Measurements from ENCODE around the gene TRAPPC5.

TRAPPC5 gene

DNA sequence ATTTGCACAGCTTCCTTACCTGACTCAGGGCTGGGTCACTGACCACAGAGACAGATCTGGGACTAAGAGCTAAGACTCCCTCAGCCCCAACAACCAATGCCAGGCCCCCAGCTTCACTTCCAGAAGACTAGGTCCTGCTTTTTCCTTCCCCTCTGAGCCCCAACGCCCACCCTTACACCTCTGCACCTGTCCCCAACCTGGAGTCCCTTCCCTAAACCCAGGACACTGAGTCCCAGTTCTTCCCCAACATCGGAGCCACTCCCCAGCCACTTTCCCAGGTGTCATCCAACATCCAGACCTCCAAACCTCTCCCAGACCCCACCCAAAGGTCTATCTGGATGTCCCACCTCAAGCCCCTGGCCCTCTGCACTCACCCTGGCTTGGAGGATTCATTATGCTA, 18.4 kb downstream of the TRAPPC5 start:
- no peaks in the 10 kb centered on the region for H3K9me3 ChIP-seq (ENCODE audit: control insufficient read depth in 5 of 5, low read length in 5 of 5)
- H3K27ac ChIP-seq (ENCODE audit: low read depth, low read length) = no peak overlapping the region
- peaks cover 18 to 25% (median 20%) of the 10 kb centered on the region in 5 donors for H3K27me3 ChIP-seq (ENCODE audit: control insufficient read depth in 5 of 5, insufficient read depth in 4 of 5, low read length in 5 of 5)
- H3K4me3 ChIP-seq (ENCODE audit: low read depth in 1 of 5, low read length in 5 of 5) = no peak overlapping the region
- no peaks in the 10 kb centered on the region for H3K36me3 ChIP-seq (ENCODE audit: control insufficient read depth in 5 of 5, insufficient read depth in 5 of 5, low read length in 5 of 5)
- no peak overlapping the region for H3K9ac ChIP-seq (ENCODE audit: low read length in 5 of 5)
- H3K4me1 ChIP-seq (ENCODE audit: control insufficient read depth in 5 of 5, insufficient read depth in 5 of 5, low read length in 5 of 5) = peaks cover 0 to 17% (median 3%) of the 10 kb centered on the region in 5 donors

DNA sequence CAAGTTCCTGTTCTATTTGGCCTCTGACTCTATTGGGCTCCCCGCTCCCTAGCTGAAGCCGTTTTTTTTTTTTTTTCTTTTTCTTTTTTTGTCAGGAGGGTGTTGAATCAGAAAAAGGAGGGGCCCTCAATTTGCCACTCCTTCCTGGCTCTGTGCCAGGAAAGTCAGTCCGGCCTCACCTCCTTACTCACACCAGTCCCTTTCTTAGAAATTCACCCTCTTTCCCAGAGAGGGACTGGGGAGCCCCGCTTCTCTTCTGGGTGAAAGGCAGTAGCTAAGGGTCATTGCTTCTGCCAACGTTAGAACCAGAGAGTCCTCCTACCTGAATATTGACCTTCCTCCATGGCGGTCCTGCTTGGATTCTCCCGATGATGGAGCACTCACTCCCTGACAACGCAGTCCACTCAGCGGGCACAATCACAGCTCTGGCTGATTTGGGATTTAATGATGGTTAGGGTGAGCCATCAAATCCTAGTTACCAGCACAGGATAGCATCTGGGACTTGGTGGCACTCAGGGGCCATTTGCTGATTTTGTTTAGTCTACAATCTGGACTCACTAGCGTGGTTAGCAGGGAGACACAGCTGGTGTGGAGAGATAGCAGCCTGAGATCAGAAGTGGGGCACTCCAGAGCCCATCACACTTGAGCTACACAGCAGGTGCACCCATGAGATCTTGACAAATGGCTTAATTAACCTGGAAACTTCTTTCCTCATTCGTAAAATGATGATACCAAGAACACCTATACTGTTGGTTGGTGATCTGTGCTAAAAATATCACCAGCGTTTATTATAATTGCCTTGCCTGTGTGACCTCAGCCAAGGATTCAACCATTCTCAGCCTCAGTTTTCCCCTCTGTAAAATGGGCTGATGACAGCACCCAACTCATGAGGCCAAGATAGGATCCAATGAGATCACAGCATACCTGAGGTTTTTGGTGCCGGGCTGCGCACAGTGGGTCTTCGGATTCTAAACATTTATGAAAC, 19.1 kb downstream of the TRAPPC5 start:
- H3K27ac ChIP-seq (ENCODE audit: low read depth, low read length) = no peak overlapping the region
- no peak overlapping the region for H3K9ac ChIP-seq (ENCODE audit: low read length in 5 of 5)
- H3K4me3 ChIP-seq (ENCODE audit: low read depth in 1 of 5, low read length in 5 of 5) = no peak overlapping the region
- peaks cover 19 to 30% (median 22%) of the 10 kb centered on the region in 5 donors for H3K27me3 ChIP-seq (ENCODE audit: control insufficient read depth in 5 of 5, insufficient read depth in 4 of 5, low read length in 5 of 5)
- H3K4me1 ChIP-seq (ENCODE audit: control insufficient read depth in 5 of 5, insufficient read depth in 5 of 5, low read length in 5 of 5) = peaks cover 0 to 19% (median 3%) of the 10 kb centered on the region in 5 donors
- H3K36me3 ChIP-seq (ENCODE audit: control insufficient read depth in 5 of 5, insufficient read depth in 5 of 5, low read length in 5 of 5) = no peaks in the 10 kb centered on the region
- H3K9me3 ChIP-seq (ENCODE audit: control insufficient read depth in 5 of 5, low read length in 5 of 5) = no peaks in the 10 kb centered on the region

DNA sequence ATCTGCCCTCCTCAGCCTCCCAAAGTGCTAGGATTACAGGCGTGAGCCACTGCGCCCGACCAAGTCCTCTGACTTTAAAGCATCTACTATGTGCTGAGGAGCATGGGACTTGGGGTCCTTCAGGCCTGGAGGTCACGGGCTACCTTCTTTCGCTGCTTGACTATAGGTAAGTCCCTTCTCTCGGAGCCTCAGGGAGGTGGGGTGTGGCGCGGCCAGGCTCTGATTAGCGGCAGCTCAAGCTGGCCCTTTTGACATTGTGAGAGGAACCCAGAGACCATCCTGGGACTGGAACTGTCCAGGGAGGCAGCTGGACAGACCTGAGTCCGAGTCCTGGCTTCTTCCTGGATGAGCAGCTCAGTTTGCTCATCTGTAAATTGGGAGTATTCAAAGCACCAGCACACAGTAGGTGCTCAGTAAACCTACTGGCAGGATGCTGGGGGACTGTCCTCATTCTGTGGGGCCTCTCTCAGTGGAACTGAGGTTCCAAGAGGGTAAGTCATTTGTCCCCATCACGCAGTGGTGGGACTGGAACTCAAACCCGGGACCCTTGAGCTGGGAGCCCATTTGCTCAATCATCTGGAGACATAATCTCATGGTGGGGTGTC, 20.5 kb downstream of the TRAPPC5 start:
- no peaks in the 10 kb centered on the region for H3K9me3 ChIP-seq (ENCODE audit: control insufficient read depth in 5 of 5, low read length in 5 of 5)
- H3K4me1 ChIP-seq (ENCODE audit: control insufficient read depth in 5 of 5, insufficient read depth in 5 of 5, low read length in 5 of 5) = peaks cover 0 to 23% (median 4%) of the 10 kb centered on the region in 5 donors
- no peaks in the 10 kb centered on the region for H3K36me3 ChIP-seq (ENCODE audit: control insufficient read depth in 5 of 5, insufficient read depth in 5 of 5, low read length in 5 of 5)
- no peak overlapping the region for H3K27ac ChIP-seq (ENCODE audit: low read depth, low read length)
- H3K27me3 ChIP-seq (ENCODE audit: control insufficient read depth in 5 of 5, insufficient read depth in 4 of 5, low read length in 5 of 5) = peaks cover 15 to 31% (median 23%) of the 10 kb centered on the region in 5 donors
- H3K4me3 ChIP-seq (ENCODE audit: low read depth in 1 of 5, low read length in 5 of 5) = no peak overlapping the region
- no peak overlapping the region for H3K9ac ChIP-seq (ENCODE audit: low read length in 5 of 5)

DNA sequence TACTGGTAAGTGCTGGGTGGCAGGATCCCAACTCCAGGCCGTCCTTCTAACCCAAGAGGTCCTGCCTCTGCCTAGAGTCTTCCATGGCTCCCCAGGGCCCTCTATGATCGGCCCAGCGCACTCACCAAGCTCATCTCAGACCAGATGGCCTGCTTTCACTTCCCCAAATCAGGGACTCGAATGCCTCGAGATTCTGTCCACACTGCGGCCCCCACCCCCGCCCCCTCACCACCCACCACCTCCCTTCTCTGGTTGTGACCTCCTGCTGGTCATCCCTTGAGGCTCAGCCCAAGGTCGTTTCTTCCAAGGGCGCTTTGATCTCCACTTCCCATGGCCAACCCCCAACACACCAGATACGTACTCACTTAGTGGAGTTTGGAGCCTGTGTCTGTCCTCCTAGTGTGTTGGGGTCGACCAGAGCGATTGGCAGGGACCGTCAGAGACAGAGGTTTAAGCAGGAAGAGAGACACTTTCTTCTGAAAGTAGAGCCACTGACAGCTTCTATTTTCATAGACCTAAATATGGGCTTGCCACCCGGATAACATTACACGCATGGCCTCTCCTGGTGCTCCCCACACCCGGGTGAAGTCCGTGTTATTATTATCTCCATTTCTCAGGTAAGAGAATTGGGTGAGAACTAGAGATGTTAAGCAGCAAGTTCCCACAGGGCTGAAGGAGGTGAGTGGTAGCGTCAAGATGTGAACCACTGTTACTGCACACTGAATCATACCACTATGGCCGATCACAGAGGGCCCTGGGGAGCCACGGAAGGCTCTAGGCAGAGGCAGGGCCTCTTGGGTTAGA, 21.2 kb downstream of the TRAPPC5 start, which contains the start of gene FCER2:
FCER2 (minus strand) TSS at position 478 of the 804 bp plus-strand sequence. CDS start 2,371 bp downstream, outside the sequence.
- Histone ChIP-seq H3K27ac (ENCODE audit: low read depth, low read length) (no peak within 1 kb of the TSS), H3K4me1 (ENCODE audit: control insufficient read depth in 5 of 5, insufficient read depth in 5 of 5, low read length in 5 of 5) (peaks cover 0 to 30% (median 4%) of the 10 kb centered on the region in 5 donors), H3K9ac (ENCODE audit: low read length in 5 of 5) (no peak within 1 kb of the TSS), H3K4me3 (ENCODE audit: low read depth in 1 of 5, low read length in 5 of 5) (no peak within 1 kb of the TSS), H3K27me3 (ENCODE audit: control insufficient read depth in 5 of 5, insufficient read depth in 4 of 5, low read length in 5 of 5) (peaks cover 14 to 31% (median 23%) of the 10 kb centered on the region in 5 donors), H3K36me3 (ENCODE audit: control insufficient read depth in 5 of 5, insufficient read depth in 5 of 5, low read length in 5 of 5) (no peaks in the 10 kb centered on the region), H3K9me3 (ENCODE audit: control insufficient read depth in 5 of 5, low read length in 5 of 5) (no peaks in the 10 kb centered on the region)

DNA sequence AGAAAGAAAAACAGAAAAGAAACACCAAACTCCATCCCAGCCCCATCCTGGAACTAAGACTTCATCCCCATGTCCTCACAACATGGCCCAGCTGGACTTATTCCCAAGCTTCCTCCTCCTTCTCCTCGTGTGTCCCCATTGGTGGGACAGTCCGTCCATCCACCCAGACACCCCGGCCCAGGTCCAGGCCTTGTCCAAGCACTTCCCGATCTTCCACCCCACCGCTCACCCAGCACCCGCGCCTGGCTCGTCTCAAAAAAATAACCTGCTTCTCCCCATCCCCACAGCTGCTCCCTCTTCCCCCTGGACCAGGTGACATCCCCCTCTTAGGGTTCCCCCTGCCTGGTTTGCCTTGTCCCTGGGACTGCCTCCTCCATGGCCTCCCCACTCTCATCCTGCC, 22.7 kb downstream of the TRAPPC5 start:
- Histone ChIP-seq H3K4me3 (ENCODE audit: low read depth in 1 of 5, low read length in 5 of 5) (no peak overlapping the region), H3K9me3 (ENCODE audit: control insufficient read depth in 5 of 5, low read length in 5 of 5) (no peaks in the 10 kb centered on the region), H3K9ac (ENCODE audit: low read length in 5 of 5) (no peak overlapping the region), H3K36me3 (ENCODE audit: control insufficient read depth in 5 of 5, insufficient read depth in 5 of 5, low read length in 5 of 5) (no peaks in the 10 kb centered on the region), H3K27me3 (ENCODE audit: control insufficient read depth in 5 of 5, insufficient read depth in 4 of 5, low read length in 5 of 5) (peaks cover 4 to 19% (median 13%) of the 10 kb centered on the region in 5 donors), H3K27ac (ENCODE audit: low read depth, low read length) (no peak overlapping the region), H3K4me1 (ENCODE audit: control insufficient read depth in 5 of 5, insufficient read depth in 5 of 5, low read length in 5 of 5) (peaks cover 0 to 39% (median 4%) of the 10 kb centered on the region in 5 donors)

DNA sequence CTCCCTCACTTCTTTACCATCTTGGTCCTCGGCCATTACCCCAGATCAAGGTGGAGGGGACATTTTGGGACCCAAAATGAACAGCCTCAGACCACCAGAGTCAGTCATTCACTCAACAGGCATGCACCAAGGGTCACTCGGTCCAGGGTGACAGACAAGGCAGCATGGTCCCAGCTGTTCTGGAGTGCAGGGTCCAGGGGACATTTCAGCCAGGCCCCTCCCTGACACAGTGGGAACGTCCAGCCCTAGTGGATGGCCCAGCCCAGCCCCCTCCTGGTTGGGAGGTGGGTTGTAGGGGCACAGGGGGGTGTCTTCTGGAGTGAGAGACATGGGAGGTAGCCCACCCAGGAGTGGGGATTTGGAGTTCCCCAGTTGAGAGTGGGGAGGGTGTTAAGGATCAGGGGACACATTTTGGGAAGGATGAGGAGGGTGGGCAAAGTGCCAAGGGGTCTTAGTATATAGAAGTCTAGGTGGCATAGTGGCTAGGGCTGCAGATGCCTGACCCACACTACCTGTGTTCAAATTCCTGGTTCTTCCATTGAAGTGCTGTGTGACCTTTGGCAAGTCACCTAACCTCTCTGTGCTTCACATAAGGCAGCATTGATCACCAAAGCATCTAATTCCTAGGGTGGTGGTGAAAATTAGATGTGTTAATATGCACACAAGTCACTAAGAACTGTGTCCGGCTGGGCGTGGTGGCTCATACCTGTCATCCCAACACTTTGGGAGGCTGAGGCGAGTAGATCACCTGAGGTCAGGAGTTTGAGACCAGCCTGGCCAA, 23.8 kb downstream of the TRAPPC5 start:
- peaks cover 0 to 11% (median 7%) of the 10 kb centered on the region in 5 donors for H3K27me3 ChIP-seq (ENCODE audit: control insufficient read depth in 5 of 5, insufficient read depth in 4 of 5, low read length in 5 of 5)
- peaks cover 0 to 35% (median 3%) of the 10 kb centered on the region in 5 donors for H3K4me1 ChIP-seq (ENCODE audit: control insufficient read depth in 5 of 5, insufficient read depth in 5 of 5, low read length in 5 of 5)
- no peaks in the 10 kb centered on the region for H3K9me3 ChIP-seq (ENCODE audit: control insufficient read depth in 5 of 5, low read length in 5 of 5)
- H3K36me3 ChIP-seq (ENCODE audit: control insufficient read depth in 5 of 5, insufficient read depth in 5 of 5, low read length in 5 of 5) = no peaks in the 10 kb centered on the region
- H3K4me3 ChIP-seq (ENCODE audit: low read depth in 1 of 5, low read length in 5 of 5) = no peak overlapping the region
- no peak overlapping the region for H3K27ac ChIP-seq (ENCODE audit: low read depth, low read length)
- no peak overlapping the region for H3K9ac ChIP-seq (ENCODE audit: low read length in 5 of 5)

DNA sequence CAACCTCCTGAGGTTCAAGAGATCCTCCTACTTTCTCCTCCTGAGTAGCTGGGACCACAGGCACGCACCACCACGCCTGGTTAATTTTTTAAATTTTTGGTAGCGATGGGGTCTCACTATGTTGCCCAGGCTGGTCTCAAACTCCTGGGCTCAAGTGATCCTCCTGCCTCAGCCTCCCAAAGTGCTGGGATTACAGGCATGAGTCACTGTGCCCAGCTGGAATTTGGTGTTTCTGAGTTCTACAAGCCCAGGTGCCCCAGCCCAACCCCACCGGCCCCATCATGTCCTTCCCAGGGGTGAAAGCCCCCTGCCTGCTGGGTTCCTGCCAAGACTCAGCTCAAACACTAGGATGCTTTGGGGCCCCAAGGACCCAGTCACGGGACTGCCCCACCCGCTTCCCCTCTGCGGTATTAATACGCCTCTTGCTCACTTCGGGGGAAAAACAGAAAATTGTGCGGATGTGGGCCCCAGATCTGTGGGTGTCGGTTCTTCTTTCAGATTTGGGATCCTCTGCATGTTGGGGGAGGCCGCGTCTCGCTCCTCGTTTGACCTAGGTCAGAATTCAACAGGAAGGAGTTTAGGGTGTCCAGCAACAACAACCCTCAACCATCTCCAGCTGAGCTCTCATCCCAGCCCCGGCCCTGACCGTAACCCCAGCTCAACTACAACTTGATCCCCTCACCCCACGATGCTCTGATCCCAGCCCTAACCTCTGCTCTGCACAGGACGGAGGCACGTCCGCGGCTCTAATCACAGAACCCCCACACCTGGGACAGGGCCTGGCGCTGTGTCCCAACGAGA, 25.0 kb downstream of the TRAPPC5 start:
- Histone ChIP-seq H3K4me3 (ENCODE audit: low read depth in 1 of 5, low read length in 5 of 5) (peak overlapping the region in 1 of 5 donors; percentile 9), H3K27ac (ENCODE audit: low read depth, low read length) (peak overlapping the region; percentile 65), H3K27me3 (ENCODE audit: control insufficient read depth in 5 of 5, insufficient read depth in 4 of 5, low read length in 5 of 5) (peaks cover 0 to 11% (median 7%) of the 10 kb centered on the region in 5 donors), H3K9ac (ENCODE audit: low read length in 5 of 5) (peak overlapping the region in 1 of 5 donors; percentile 7), H3K9me3 (ENCODE audit: control insufficient read depth in 5 of 5, low read length in 5 of 5) (no peaks in the 10 kb centered on the region), H3K4me1 (ENCODE audit: control insufficient read depth in 5 of 5, insufficient read depth in 5 of 5, low read length in 5 of 5) (peaks cover 0 to 33% (median 3%) of the 10 kb centered on the region in 5 donors), H3K36me3 (ENCODE audit: control insufficient read depth in 5 of 5, insufficient read depth in 5 of 5, low read length in 5 of 5) (no peaks in the 10 kb centered on the region)

DNA sequence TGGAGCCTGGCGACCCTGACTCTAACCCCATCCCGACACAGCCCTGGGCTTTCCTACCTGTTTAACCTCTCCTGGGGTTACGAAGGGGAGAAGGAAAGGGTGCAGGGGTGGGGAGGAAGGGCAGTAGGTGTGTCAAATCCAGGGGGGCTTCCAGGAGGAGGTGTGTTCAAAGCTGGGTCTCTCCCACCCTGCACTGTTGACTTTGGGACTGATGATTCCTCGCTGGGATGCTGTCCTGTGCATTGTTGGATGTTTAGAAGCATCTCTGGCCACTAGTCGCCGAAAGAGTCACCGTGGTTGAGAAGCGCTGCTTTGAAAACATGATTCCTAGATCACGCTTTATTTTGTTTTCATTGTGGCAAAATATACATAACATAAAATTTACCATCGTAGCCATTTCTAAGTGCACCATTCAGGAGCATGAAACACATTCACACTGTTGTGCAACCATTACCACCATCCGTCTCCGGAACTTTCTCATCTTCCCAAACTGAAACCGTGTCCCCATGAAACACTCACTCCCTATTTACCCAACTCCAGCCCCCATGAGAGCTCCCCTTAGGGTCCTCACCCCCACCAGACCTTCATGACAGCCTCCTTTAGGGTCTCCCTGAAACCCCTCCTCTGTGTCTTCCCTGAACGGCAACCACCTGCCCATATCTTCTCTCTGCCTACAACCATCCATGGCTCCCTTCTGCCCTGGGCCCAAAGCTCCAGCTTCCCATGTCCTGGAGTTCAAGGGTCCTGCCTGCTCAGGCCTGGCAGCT, 25.7 kb downstream of the TRAPPC5 start:
- Histone ChIP-seq H3K36me3 (ENCODE audit: control insufficient read depth in 5 of 5, insufficient read depth in 5 of 5, low read length in 5 of 5) (no peaks in the 10 kb centered on the region), H3K9me3 (ENCODE audit: control insufficient read depth in 5 of 5, low read length in 5 of 5) (no peaks in the 10 kb centered on the region), H3K27ac (ENCODE audit: low read depth, low read length) (peak overlapping the region; percentile 65), H3K4me1 (ENCODE audit: control insufficient read depth in 5 of 5, insufficient read depth in 5 of 5, low read length in 5 of 5) (peaks cover 0 to 33% (median 3%) of the 10 kb centered on the region in 5 donors), H3K4me3 (ENCODE audit: low read depth in 1 of 5, low read length in 5 of 5) (peak overlapping the region in 2 of 5 donors; percentile 9 to 25), H3K9ac (ENCODE audit: low read length in 5 of 5) (peak overlapping the region in 2 of 5 donors; percentile 7 to 45), H3K27me3 (ENCODE audit: control insufficient read depth in 5 of 5, insufficient read depth in 4 of 5, low read length in 5 of 5) (peaks cover 0 to 11% (median 6%) of the 10 kb centered on the region in 5 donors)
